ENCODE data around the gene TAGLN. TPM values are rescaled to one million over a fixed set of nuclear protein-coding genes. Genes with fewer than 3 reads are reported as not detected.
A peak's percentile ranks its signal among the peaks of the same experiment; 100 is the strongest.

TAGLN gene
- total RNA-seq, 1 donor from 2014 or later: 119 TPM

DNA sequence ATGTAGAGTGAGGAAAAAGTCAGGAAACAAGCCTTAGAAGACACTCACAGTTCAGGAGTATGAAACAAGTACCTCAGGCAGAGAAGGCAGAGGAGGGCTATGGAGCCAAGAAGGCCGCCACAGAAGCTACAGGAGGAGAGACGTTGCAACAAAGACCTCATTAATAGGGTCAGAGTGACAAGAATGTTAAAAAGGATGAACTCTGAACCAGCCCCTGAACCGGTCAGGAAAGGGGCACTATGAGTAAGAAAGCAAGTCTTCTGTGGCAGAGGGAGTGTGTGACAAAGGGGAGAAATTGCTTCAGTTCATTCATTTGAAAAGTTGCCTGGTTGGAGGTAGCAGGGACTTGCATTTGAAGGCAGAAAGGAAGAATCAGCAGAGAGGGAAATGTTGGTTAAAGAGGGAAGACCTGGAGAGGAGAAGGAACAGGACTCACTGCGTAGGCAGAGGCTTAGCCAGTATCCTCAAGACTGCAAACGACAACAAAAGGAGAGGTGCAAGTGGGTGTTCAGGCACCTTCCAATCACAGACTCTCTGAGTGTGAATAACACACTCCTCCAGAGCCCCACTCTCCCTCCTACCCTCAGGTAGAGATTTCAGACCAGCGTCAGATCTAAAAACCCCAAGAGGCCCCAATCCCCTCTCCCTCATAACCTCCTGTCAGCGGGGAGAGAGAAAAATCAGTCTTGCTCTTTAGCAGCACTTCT, 15.4 kb downstream of the TAGLN start:
- no peak for DNase-seq

DNA sequence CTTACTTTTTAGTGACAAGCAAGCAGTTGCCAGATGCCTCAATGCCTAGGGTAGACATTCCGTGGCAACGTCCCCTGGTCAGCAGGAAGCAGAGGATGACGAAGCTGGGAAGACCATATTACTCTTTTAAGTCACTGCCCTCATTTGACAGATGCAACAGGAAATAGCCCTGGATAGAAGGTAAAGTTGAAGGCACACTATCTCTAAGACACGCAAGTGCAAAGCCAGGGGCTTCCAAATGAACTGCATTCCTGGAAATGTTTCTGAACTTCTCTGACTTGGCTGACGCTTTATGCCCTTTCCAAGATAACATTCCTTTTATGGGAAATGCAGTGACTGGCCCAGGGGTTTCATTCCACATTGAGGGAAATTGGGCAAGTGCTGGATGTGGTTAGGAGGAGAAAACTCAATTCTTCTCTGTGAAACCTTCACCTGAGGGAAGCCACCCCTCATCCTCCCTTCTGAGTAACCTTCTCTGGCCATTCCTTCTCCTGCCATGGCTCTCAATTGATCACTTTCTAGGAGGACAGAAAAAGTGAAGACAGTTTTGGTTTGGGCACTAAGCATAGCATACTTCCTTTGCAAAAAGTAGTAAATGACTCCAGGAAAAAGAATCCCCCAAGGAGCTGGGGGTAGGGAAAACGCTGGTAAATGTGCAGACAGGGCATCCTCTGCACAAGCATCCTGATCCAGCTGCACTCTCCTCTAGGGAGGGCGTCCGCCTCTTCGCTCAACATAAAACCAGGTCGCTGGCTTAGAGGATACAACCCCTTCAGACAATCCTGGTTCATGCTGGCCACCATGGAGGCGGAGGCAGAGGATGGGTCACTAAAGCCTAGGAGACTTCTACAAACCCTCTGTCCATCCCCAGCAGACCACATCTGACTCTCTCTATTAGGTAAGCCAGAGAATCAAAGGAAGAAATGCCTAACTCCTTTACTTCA, 18.2 kb downstream of the TAGLN start:
- no peak for DNase-seq

DNA sequence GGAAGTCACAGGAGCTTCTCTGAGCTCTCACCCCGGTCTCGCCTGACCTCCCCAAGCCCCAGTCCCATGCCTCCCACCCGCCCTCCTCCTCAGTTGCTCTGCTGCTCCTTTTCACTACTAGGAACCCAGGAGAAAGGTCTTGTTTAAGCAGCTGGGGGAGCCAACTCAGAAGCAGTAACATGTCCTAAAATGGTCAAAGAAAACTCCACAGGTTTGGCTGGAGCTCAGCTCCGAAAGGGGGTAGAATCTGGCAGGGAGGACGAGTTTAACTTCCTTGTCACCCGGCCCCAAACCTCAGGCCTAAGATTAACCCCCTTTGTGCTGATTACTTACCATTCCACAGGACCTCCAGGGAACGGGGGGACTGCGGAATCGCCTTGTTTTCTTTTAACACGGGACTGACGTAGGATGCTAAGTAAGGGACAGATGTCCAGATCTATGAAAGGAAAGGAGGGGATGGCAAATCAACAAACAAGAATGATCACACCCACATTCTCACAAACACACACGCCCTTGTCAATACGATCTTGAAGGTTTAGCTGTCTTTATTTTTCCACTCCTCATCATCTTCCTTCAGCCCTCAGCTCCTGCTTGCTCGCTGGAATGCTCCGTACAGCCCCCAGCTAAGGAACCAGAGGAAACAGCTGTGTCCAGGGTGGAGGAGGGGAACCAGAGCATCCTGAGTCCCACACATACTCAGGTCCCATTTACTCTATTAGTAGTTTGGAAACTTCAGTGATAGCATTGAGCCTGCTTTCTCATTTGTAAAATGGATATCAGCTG, 19.2 kb downstream of the TAGLN start:
- DNase-seq: peak; percentile 48

DNA sequence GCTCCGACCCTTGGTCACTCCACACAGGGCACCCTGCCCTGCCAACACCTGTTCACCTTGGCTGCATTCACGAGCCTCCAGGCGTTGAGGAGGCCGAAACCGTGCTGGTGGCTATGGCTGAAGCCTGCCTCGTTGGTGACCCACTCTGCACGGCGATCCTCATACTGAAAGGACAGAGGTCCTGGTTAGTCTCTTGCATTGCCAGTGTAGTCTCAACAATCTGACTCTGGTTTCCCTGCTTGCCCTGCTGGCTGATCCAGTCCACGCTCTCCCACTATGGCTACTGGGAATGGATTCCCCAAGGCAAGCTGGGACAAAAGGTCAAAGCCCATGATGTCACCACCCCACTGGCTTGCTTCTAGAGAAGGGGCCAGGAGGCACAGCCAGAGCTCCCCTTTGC, 19.8 kb downstream of the TAGLN start:
- no peak for DNase-seq

DNA sequence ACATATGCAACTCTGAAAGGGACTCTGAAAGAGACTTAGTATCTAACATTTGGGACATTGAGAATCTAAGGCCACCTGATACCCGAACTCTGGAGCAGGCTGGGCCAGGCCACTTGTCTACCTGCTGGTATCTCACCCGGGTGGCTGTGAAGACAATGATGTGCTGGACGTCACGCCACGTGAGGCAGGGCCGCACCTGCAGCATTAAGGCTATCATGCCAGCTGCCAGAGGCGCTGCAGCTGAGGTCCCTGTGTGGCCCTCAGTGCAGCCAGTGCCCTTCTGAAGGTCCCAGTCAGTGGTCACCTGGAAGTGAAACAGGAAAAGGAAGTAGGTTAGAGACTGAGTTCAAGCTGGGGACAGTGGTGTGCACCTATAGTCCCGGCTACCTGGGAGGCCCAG, 20.3 kb downstream of the TAGLN start:
- DNase-seq: no peak

DNA sequence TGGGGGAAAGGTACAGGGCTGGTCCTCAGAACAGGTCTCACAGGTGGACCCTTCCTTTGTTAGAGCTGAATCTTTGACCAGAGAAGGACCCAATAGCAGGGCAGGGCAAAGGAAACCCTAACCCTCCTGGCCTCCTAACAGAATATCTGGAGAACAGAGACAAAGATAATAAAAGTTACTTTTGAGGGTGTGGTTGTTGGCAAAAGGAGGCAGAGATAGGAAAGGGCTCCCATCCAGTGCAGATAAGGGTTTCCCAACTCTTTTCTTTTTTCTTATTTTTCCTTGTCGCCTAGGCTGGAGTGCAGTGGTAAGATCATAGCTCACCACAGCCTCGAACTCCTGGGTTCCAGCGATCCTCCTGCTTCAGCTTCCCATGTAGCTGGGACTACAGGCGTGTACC, 20.8 kb downstream of the TAGLN start:
- DNase-seq: no peak

DNA sequence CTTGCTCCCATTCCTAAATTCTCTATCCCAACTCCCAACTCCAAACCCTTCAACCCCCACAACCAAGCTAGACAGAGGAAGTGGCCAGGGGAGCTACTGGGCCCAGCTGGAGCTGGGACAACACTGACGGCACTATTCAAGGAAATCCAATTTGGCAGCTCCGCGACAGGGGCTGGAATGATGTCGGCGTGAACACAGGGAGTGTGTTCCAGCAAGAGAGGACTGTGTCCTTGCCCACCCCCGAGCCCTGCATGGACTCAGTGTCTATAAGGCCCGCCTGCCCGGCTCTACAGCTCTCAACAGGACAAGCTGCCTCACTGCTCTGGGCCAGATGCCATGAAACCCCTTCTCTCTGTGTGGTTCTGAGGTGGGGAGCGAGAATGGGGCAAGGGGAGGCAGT, 21.4 kb downstream of the TAGLN start:
- peak; percentile 93 for DNase-seq

DNA sequence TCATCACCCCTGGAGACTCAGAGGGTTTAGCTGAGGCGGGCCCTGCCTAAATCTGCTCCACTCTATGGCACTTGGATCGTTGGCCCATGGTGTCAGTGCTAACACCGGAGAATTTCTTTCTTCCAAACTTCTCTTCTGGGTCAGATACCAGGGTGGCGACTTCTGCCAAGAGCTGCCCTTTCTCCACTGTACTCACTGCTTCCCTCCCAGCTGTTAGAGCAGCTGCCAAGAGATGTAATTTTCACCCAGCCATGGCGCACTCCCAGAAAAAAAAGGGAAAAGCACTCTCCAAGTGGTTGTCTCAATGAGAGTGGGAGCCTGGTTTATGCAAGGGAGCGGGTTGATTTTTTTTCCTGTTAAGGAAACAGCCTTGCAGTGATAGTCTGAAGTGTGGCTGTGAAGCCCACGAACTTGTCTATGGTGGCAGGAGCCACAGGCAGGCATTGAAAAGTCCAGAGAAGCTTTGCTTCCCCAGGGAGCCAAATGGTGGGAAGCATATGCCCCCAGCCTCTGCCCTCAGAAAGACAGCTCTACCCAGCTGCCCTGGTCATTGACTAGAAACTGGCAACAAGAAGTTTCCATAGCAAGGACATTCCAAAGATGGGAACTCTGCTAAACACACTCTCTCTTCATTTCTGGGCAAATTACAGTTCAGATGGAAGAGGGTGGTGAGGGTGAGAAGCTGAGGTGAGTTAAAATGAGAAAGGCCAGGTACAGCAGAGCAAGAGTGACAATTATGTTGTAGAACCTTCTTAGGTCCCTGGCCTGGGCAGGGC, 22.0 kb downstream of the TAGLN start:
- DNase-seq: peak; percentile 96

DNA sequence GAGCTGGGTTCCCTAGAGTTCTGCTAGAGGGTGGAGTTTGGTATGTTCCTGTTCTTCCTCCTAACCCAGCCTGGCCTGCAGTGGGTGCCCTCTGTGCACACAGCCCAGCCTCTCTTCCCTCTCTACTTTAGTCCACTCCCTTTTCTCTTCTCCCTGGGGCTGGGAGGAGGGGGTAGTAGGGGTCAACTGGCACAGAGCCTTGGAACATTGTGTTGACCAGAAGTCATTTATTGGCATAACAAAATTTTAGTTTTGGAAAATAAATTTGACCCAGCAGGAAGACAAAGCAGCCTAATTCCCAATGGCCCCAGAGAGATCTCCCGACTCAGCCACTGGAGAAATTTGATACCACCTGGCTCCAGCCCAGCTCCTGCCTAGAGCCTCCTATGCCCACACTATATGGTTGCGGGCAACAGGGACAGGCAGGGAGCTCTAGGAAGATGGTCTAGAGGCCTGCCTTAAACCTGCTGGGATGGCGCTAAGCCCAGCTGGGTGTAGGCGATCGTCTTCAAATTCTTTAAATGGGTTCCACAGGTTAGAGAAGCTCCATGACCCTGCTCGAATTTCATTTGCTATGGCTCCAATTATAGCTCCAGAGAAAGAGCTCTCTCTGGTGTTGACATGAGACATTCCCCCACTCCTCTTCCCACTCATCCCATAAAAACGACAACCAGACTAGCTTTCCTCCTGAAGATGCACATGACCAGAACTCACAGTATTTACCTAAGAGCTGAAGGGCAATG, 22.8 kb downstream of the TAGLN start:
- DNase-seq: peak; percentile 95

DNA sequence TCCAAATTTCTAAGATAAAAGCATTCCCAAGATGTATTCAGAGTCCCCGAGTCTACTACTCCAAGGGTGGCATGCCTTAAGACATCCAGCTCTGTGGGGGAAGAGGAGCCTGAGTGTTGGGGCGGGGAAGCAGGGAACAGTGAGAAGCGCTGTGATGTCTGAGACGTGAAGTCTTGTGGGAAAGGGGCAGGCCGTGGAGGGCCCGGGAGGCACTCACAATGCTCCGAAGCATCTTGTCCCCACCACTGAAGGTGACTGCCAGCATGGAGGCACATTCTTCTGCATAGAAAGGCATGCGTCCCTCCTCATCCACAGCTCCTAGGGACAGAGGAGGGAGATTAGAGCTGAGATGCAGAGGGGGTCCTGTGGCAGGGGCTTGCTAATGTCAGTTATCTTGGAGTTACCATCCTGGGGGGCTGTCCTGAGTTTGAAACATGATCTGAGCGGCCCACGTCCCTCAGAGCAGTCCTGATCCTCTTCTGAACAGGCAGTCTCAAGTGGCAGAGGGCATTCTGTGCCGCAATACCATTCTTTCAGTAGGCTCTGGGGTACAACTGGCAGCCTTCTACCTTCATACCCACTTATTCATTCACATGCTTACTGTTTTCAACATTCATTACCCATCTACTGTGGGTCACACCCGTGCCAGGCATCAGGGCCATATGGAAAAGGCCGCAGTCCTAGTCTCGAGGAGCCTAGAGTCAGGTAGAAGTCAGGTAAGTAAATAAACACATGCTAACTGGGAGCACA, 24.0 kb downstream of the TAGLN start:
- no peak for DNase-seq

DNA sequence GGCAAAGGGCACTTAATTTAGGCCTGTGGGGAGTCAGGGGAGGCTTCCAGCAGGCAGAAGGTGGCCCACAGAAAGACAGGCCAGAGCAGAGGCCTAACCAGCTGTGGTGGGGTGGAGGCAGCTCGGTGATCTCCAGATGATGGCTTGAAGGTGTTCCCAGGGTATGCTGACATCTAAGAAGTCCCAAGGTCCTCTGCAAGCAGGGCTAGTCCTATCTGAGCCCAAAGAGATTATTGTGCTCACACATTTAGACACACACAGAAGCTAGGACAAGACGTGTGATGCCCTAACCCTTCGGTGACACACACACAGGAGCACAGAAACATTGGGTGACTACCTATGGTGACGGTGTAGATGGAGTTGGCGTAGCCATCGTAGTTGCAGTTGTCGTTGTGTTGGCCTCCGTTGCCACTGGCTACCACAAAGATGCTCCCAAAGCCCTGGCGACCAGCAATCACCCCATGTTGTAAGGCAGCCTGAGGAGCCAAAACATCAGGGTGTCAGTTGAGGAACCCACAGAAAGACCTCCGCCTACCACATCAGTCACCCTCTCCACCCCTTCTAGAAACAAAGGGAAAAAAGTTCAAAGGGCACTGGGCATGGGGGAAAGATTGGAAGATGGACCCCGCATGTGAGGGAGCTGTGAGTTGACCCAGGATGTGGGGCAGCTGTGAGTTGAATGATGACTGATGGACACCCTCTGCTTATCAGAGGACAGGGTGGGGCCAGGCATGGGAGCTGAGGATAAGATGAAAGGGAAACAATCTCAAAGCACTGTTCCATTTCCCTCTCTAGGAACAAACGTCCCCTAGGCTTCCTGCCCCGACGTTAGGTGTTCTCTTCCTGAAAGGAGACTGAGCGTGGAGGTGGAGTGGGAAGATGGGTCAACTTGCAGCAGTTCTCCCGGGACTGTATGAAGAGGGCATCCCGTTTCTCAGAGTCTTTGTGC, 24.8 kb downstream of the TAGLN start:
- DNase-seq: no peak

DNA sequence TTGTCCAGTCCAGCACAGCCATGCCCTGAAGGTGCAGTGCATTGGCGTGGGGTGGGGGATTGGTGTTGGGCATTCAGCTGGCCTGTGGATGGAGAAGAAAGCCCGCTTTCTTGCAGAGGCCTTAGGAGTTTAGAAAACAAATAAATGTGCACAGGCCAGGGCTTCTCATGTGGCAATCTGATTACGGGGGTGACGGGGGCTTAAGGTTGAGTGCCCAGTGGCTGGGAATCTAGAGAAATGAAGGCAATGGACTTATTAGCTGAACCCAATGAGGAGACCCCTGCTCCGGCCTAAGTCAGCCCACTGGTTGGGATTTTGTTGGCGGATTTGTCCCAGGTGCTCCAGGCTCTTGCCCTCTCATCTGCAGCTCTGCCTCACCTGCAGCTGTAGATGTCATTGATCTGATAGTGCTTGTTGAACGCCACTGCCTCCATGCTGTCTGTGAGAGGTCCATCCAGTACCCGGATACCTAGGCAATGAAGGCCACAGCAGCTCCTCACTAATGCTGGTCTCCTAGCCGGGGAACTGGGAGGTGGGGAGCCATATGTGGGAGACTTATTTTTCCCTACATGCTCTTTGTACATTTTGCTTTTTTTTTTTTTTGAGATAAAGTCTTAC, 26.5 kb downstream of the TAGLN start:
- DNase-seq: no peak

DNA sequence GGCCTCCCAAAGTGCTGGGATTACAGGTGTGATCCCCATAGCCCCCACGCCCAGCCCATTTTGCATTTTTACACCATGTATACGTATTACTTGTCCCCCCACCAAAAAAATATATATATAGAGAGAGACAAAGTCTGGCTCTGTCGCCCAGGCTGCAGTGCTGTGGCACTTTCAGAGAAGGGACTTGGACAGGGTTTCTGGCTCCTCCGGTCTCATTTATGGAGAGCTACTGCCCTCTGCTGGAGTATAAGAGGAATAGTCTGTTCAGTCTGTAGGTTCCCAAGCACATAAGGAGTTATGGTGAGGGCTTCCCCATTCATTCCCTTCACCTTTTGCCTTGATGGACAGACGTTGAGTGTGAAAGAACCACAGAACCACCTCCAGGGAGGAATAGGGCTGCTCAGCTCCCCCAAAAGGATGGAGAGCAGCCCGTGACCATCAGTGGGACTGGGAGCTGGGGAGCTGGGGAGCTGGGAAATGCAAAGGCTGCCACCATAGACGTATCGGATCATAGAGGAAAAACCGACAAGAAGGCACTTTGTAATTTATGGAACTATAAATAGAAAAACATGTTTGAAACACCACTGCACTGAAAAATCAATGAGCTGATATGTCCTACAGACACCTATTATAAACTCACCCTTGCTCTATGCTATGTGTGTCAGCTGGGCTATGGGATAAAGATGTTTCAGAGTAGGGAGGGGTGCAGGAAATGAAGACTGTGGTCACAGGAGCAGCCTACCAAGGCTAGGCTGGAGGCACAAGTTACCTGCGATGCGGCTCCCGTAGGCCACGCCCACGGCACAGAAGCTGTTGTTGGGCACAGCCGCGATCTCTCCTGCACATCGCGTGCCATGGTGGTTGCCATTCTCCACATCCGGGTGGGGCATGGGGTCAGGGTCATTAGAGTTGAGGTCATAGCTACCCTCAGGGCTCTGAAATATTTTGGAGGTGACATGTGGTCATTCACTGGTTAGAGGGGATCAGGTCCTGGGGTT, 27.5 kb downstream of the TAGLN start:
- DNase-seq: peak; percentile 94

DNA sequence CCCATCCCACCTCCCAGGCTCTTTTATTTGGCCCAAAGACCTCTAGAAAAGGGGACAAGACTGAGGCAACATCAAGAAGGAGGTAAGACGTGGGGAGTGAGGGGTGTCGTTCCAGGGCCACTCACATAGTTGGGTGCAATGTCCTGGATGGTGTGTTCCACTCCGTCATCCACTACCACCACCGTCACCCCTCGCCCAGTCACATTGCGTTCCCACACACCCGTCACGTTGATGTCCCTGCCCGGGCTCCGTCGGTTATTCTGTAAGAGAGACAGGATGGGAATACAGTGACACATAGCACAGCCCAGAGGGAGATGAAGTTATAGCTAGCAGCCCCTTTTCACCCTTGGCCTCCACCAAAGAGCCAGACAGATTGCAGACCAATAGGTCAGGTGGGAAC, 28.9 kb downstream of the TAGLN start:
- DNase-seq: no peak

DNA sequence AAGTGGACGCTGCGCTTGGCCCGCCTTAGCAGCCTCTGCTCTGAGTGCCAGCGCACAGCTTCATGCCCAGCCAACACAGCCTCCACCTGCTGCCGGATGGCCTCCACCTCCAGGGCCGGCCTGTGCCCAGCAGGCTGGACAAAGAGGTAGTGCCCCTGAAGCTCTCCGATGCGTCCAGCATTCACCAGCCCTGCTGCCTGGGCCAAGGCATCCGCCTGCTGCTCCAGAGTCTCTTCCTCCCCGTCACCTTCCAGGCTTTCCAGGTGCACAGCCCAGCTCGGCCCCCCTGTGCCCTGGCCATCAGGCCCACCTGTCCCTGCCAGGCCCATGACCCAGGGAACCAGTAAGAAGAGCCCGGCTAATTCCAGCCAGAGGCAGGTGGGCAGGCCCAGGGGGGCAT, 30.2 kb downstream of the TAGLN start:
- no peak for DNase-seq

DNA sequence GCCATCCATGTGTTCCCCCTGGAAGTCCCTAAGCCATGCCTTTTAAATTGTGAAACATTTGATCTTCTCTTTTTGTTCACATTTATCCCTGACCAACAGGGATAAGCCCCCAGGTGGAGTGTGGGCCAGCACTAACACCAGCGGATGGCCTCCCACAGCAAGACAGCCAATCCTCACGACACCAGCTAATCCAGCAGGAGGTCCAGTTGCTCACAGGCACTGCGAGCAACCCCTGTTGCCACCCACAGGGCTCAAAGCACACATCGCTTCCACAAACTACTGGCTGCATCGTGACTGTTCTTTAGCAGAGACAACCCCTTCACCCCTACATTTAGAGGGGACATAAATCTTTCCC, 30.7 kb downstream of the TAGLN start:
- no peak for DNase-seq

DNA sequence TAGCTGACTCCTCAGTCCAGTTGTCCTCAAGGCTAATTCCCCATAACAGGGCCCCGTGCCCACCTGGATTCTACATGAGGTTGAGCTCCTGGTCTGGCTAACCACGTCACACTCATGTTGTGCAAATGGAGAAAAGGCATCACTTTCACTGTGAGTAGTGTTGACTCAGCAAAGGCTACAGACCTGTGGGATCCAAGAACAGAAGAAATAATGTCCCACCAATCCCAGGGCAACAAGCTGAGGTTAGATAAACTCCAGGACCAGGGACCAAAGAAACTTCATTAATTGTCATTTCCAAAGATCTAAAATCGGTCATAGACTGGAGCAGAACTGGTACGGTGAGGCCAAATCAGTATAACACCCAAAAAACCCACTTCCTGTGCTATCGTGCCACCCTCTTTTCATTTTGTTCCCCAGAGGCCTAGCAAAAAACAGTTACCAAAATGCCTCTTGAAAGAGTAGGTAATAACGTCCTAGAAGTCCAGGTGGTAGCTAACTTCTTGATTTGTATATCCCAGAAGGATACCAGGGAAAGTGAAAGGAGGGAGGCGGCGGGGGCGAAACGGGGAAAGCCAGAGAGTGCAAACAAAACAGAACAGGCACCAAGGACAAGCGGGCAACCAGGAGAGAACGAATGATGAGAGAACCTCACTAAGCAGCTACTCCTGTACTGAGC, 31.3 kb downstream of the TAGLN start:
- no peak for DNase-seq

All from tongue (tissue), 2 donors.